HG02870 (cell line): ENCODE data around the gene TMEM147.
"Not testable (repeated sequence)": the region's sequence is repeated elsewhere in the genome, so short reads cannot be mapped to it uniquely, and the experiment has no call there.

ENCODE experiments used
- ATAC-seq: cut with Tn5 transposase; IDR thresholded peaks from one replicate; pipeline ENCODE4 v1.9.1; 2021; ENCODE audit warnings: mild to moderate bottlenecking, moderate library complexity; ENCODE audit not compliant: unreplicated experiment

TMEM147 gene

GRCh38 chr19:35560677-35561076 is 15.3 kb downstream of the TMEM147 start:
- ATAC-seq: no peak

DNA sequence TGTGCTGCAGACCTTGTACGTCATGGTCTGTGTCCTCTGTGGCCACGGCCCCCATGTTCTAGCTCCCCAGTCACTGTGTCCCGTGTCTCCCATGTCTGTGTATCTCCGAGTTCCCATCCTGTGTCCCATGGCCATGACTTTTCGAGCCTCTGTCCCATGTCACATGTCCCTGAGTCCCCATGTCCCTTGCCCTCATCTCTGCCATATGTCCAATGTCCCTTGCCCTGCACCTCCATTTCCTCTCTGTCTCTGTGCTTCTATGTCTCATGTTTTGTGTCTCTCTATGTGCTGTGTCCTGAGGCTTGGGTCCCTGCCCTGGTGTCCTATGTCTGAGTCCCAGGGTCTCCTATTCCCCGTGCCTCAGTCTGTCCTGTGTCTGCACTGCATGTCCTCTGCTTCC is 16.0 kb downstream of the TMEM147 start:
- no peak for ATAC-seq

DNA sequence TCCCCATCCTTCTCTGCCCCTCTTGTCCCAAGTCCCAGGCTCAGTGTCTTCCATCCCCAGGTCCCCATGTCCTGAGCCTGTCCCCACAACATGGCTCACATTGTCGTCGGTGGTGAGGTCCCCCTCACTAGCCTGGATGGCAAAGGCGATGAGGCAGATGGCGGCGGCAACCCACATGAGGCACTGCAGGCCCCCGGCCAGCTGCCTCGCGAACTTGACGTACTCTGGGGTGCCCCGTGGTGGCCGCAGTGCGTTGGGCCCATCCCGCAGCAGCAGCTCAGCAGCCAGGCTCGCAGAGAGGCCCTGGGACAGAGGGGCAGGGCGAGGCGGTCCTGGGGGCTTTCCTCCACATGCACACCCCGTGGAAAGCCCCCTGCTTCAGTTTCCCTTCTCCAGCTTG is 16.9 kb downstream of the TMEM147 start:
- no peak for ATAC-seq

- no peak for ATAC-seq
Measured at GRCh38 chr19:35562776-35563175, 17.4 kb downstream of the TMEM147 start.

GRCh38 chr19:35563207-35563829 is 17.9 kb downstream of the TMEM147 start, which contains the start of gene ATP4A:
Gene ATP4A (minus strand): TSS chr19:35563658. CDS start chr19:35563629, 29 bp downstream.
- ATAC-seq: no peak

DNA sequence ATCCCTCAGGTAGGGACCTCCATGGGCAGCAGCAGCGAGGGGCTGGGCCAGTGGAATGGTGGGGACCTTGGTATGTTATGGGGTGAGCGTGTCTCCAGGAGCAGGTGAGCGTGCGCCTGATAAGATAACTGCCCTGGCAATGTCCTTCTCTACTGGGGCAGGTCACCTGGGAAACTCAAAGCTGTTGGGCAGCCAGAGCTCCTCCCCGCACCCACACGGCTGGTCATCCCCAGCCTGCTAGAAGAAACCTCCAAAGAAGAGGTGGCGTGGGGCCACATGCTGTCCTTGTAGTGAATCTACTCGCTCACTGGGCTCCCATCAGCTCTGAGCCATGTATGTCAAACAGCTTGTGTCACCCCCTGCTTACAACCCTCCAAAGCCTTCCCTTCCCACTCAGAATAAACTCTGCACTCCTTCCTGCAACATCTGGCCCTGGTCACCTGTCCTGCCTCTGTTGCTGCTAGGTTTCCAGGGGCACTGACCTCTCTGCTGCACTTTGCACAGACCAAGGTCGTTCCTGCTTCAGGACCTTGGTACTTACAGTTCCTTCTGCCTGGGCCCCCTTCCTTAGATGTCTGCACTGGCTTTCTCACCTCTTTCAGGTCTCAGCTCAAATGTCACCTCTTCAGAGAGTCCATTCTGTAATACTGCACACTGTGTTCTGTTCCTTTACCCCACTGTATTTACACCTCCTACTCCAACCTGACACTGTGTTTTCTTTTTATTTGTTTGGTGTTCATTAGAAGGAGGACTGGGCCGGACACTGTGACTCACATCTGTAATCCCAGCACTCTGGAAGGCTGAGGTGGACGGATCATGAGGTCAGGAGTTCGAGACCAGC is 19.8 kb downstream of the TMEM147 start:
- no peak for ATAC-seq

- ATAC-seq: no peak
Measured at GRCh38 chr19:35566738-35567137, 21.3 kb downstream of the TMEM147 start.

- no peak for ATAC-seq
Measured at GRCh38 chr19:35569281-35569781, 23.9 kb downstream of the TMEM147 start.

- ATAC-seq: no peak
Measured at GRCh38 chr19:35571406-35571965, 26.1 kb downstream of the TMEM147 start.

- no peak for ATAC-seq
Measured at GRCh38 chr19:35577918-35578317, 32.5 kb downstream of the TMEM147 start.

DNA sequence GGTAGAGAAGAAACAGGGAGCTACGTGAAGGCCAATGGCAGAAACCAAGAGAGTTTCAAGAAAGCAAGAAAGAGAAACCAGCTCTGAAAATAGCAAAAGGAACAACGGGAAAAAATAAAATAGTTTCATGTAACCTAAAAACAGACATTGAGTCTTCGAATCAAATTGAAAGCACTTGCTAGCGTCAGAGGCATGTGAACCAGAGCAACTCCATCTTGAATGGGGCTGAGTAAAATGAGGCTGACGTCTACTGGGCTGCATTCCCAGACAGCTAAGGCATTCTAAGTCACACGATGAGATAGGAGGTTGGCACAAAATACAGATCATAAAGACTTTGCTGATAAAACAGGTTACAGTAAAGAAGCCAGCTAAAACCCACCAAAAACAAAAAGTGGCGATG is 33.3 kb downstream of the TMEM147 start:
- ATAC-seq: no peak

DNA sequence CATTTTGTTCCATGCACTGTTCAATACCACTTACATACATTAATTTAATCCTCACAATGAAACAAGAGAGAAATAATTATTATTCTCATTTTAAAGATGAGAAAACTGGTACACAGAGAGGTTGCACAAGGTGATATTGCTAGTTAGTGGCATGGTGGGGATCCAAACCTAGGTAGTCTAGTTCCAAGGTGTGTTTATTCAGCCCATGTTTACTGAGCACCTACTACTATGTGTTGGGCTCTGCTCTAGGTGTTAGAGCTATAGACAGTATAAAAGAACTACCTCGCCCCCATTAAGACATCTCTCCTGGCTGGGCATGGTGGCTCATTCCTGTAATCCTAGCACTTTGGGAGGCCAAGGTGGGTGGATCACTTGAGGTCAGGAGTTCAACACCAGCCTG is 37.3 kb downstream of the TMEM147 start:
- no peak for ATAC-seq

- ATAC-seq: no peak
Measured at GRCh38 chr19:35585848-35586247, 40.4 kb downstream of the TMEM147 start, which contains the start of gene PMIS2. Gene PMIS2 (plus strand): TSS chr19:35586173. CDS start chr19:35586260, 87 bp downstream.

GRCh38 chr19:35587321-35587720 is 41.9 kb downstream of the TMEM147 start:
- ATAC-seq: no peak

DNA sequence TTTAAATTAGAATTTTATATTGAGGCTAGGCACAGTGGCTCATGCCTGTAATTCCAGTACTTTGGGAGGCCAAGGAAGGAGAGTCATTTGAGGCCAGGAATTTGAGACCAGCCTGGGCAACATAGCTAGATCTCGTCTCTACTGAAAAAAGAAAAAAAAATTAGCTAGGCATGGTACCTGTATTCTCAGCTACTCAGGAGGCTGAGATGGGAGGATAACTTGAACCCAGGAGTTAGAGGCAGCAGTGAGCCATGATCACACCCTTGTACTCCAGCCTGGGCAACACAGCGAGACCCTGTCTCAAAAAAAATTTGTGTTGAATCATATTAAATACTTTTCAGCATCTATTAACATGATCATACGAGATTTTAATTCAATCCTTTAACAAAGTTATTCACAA is 45.4 kb downstream of the TMEM147 start:
- ATAC-seq: no peak

DNA sequence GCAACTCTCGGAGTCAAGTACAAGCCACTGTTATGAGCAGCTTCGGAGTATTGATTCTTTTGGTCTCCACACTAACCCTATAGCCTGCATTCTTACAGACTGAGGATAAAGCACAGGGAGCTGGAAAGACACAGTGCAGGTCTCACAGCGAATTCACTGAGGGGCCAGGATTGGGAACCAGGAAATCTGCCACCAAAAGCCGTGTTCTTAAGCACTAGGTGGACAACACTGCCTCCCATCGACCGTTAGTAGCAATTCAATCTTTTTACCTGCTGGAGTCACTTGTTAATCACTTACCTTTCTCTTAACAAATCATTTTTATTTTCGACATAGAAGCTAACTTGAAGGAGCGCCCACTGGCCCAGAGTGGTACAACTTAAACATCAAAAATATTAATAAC is 46.8 kb downstream of the TMEM147 start:
- no peak for ATAC-seq

DNA sequence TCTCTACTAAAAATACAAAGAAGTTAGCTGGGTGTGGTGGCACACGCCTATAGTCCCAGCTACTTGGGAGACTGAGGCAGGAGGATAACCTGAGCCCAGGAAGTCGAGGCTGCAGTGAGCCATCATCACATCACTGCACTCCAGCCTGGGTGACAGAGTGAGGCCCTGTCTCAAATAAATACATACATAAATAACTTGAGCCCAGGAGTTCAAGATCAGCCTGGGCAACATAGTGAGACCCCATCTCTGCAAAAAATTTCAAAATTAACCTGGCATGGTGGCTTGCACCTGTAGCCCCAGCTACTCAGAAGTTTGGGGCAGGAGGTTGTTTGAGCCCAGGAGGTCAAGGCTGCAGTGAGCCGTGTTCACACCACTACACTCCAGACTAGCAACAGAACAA is 49.6 kb downstream of the TMEM147 start:
- not testable (repeated sequence) for ATAC-seq

DNA sequence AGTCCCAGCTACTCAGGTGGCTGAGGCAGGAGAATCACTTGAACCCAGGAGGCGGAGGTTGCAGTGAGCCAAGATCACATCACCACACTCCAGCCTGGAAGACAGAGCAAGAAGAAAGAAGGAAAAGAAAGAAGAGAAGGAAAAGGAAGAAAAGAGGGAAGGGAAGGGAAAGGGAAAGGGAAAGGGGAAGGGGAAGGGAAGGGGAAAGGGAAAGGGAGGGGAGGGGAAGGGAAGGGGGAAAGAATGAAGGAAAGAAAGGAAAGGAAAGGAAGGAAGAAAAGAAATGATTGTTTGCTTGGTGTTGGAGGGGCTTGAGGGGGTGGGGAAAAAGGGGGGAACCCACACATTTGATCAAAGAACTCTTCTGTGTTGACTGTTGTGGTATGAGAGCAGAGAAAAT is 50.5 kb downstream of the TMEM147 start:
- ATAC-seq: no peak

GRCh38 chr19:35596366-35596999 is 51.1 kb downstream of the TMEM147 start:
- no peak for ATAC-seq
